Panc1 (cell line): Measurements from ENCODE around the gene TOMM40.

Experiments used
- REST ChIP-seq, 2 experiments: IDR thresholded peaks; 2 replicates each; pipeline ENCODE4 v1.6.1; 2011 to 2012; ENCODE audit warnings: low read depth in 2 of 2, control low read depth in 1 of 2, low read length in 1 of 2, mild to moderate bottlenecking in 1 of 2, moderate library complexity in 1 of 2; ENCODE audit not compliant: insufficient read depth in 1 of 2
- TF ChIP-seq, protein P1 (sequence below): fragments of 450-650 bp; IDR thresholded peaks from 2 replicates; pipeline ENCODE4 v1.5.1; 2017; ENCODE audit warnings: mild to moderate bottlenecking

DNA sequence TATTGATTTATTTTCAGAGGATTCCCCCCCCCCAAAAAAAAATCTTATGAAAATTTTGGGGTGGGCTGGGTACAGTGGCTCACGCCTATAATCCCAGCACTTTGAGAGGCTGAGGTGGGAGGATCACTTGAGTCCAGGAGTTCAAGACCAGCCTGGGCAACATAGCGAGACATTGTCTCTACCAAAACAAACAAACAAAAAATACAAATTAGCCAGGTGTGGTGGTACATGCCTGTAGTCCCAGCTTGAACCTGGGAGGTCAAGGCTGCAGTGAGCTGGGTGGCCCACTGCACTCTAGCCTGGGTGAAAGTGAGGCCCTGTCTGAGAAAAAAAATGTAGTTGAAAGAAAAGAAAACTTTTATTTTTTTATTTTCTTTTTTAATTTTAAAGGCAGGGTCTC, 27.1 kb upstream of the TOMM40 start:
- TF ChIP-seq, protein P1, sequence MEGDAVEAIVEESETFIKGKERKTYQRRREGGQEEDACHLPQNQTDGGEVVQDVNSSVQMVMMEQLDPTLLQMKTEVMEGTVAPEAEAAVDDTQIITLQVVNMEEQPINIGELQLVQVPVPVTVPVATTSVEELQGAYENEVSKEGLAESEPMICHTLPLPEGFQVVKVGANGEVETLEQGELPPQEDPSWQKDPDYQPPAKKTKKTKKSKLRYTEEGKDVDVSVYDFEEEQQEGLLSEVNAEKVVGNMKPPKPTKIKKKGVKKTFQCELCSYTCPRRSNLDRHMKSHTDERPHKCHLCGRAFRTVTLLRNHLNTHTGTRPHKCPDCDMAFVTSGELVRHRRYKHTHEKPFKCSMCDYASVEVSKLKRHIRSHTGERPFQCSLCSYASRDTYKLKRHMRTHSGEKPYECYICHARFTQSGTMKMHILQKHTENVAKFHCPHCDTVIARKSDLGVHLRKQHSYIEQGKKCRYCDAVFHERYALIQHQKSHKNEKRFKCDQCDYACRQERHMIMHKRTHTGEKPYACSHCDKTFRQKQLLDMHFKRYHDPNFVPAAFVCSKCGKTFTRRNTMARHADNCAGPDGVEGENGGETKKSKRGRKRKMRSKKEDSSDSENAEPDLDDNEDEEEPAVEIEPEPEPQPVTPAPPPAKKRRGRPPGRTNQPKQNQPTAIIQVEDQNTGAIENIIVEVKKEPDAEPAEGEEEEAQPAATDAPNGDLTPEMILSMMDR = no peak
- TF ChIP-seq REST (IDR thresholded peaks at IDR 0.05; ENCODE audit: insufficient read depth in 1 of 2, low read depth in 2 of 2, low read length in 1 of 2) = no peak
